ENCODE results near the gene CDKN2AIP. TPM values are rescaled to one million over a fixed set of nuclear protein-coding genes. Genes with fewer than 3 reads are reported as not detected.

Gene CDKN2AIP
- total RNA-seq, 1 donor from 2014 or later: 35.3 TPM

GRCh38 chr4:183492791-183493222 lies 48.4 kb downstream of the CDKN2AIP start:
- Histone ChIP-seq H3F3A (ENCODE audit: low read depth) (no peaks in the 10 kb centered on the region), H3K79me2 (ENCODE audit: low read depth) (no peaks in the 10 kb centered on the region), H3K9ac (no peak overlapping the region), H3K4me3 (no peak overlapping the region), H3K4me2 (no peak overlapping the region), H3K27me3 (no peaks in the 10 kb centered on the region), H4K20me1 (ENCODE audit: low read depth) (no peaks in the 10 kb centered on the region), H3K9me3 (ENCODE audit: low read depth) (no peaks in the 10 kb centered on the region), H3K4me1 (peaks cover 7% of the 10 kb centered on the region), H2AFZ (replicated peaks) (no peak overlapping the region), H3K36me3 (no peaks in the 10 kb centered on the region), H3K27ac (no peak overlapping the region)
- Mint-ChIP-seq H3K36me3 (peaks cover 37% of the 10 kb centered on the region), H3K4me3 (no peak overlapping the region), H3K4me1 (peaks cover 4% of the 10 kb centered on the region), H3K27ac (no peak overlapping the region), H3K9me3 (peaks cover 9% of the 10 kb centered on the region), H3K27me3 (ENCODE audit: insufficient read depth, low read depth) (no peaks in the 10 kb centered on the region)
- TF ChIP-seq CTCF (IDR thresholded peaks at IDR 0.05) (no peak), EZH2 (IDR thresholded peaks at IDR 0.05) (no peak), EZH2phosphoT487 (IDR thresholded peaks at IDR 0.05) (no peak)
- no peak for DNase-seq (ENCODE audit: low spot score)

GRCh38 chr4:183493246-183493645 lies 48.8 kb downstream of the CDKN2AIP start:
- Mint-ChIP-seq H3K36me3 (peaks cover 37% of the 10 kb centered on the region), H3K4me1 (peaks cover 4% of the 10 kb centered on the region), H3K27me3 (ENCODE audit: insufficient read depth, low read depth) (no peaks in the 10 kb centered on the region), H3K9me3 (peaks cover 9% of the 10 kb centered on the region), H3K4me3 (no peak overlapping the region), H3K27ac (no peak overlapping the region)
- Histone ChIP-seq H3K9me3 (ENCODE audit: low read depth) (no peaks in the 10 kb centered on the region), H3K4me2 (no peak overlapping the region), H3K4me1 (peaks cover 7% of the 10 kb centered on the region), H3K79me2 (ENCODE audit: low read depth) (no peaks in the 10 kb centered on the region), H3K4me3 (no peak overlapping the region), H4K20me1 (ENCODE audit: low read depth) (no peaks in the 10 kb centered on the region), H3K27ac (no peak overlapping the region), H3K27me3 (no peaks in the 10 kb centered on the region), H3K36me3 (no peaks in the 10 kb centered on the region), H2AFZ (replicated peaks) (no peak overlapping the region), H3K9ac (no peak overlapping the region), H3F3A (ENCODE audit: low read depth) (no peaks in the 10 kb centered on the region)
- DNase-seq (ENCODE audit: low spot score): no peak
- no peak for TF ChIP-seq EZH2phosphoT487 (IDR thresholded peaks at IDR 0.05)
- TF ChIP-seq CTCF (IDR thresholded peaks at IDR 0.05): no peak
- TF ChIP-seq EZH2 (IDR thresholded peaks at IDR 0.05): no peak

GRCh38 chr4:183495184-183495583 lies 50.7 kb downstream of the CDKN2AIP start:
- peaks cover 9% of the 10 kb centered on the region for H3K4me1 Mint-ChIP-seq
- no peak for DNase-seq (ENCODE audit: low spot score)

More at GRCh38 chr4:183495184-183495583, 50.7 kb downstream of the CDKN2AIP start:
- peaks cover 37% of the 10 kb centered on the region for H3K36me3 Mint-ChIP-seq
- no peak overlapping the region for H3K27ac Mint-ChIP-seq
- Histone ChIP-seq H3K27me3 (no peaks in the 10 kb centered on the region), H3K27ac (no peak overlapping the region), H4K20me1 (ENCODE audit: low read depth) (no peaks in the 10 kb centered on the region), H3K4me2 (no peak overlapping the region), H3K36me3 (no peaks in the 10 kb centered on the region), H3F3A (ENCODE audit: low read depth) (no peaks in the 10 kb centered on the region), H3K9ac (no peak overlapping the region), H3K79me2 (ENCODE audit: low read depth) (no peaks in the 10 kb centered on the region), H3K9me3 (ENCODE audit: low read depth) (no peaks in the 10 kb centered on the region), H3K4me3 (no peak overlapping the region), H3K4me1 (peaks cover 7% of the 10 kb centered on the region), H2AFZ (replicated peaks) (no peak overlapping the region)
- peaks cover 9% of the 10 kb centered on the region for H3K9me3 Mint-ChIP-seq
- H3K4me3 Mint-ChIP-seq: no peak overlapping the region
- H3K27me3 Mint-ChIP-seq (ENCODE audit: insufficient read depth, low read depth): no peaks in the 10 kb centered on the region
- TF ChIP-seq EZH2 (IDR thresholded peaks at IDR 0.05) (no peak), CTCF (IDR thresholded peaks at IDR 0.05) (no peak), EZH2phosphoT487 (IDR thresholded peaks at IDR 0.05) (no peak)

Other genes with a start within 250 kb of the CDKN2AIP start
- gene CLDN22, start 124.4 kb upstream of the CDKN2AIP start, total RNA-seq (ENCODE audit: low replicate concordance): not detected in 2 replicates
- not detected in 2 replicates for gene CLDN24, start 122.2 kb upstream of the CDKN2AIP start, total RNA-seq (ENCODE audit: low replicate concordance)
- gene ING2, start 60.4 kb downstream of the CDKN2AIP start, total RNA-seq (ENCODE audit: low replicate concordance): 20.9 and 38.0 TPM in 2 replicates
- gene RWDD4, start 214.5 kb downstream of the CDKN2AIP start, total RNA-seq (ENCODE audit: low replicate concordance): 28.4 and 47.1 TPM in 2 replicates
- gene TRAPPC11, start 214.7 kb downstream of the CDKN2AIP start, total RNA-seq (ENCODE audit: low replicate concordance): 61.2 and 110 TPM in 2 replicates